Measurements from ENCODE around the gene FLNA.

GRCh38 chrX:154307202-154307601, 67.2 kb downstream of the FLNA start:
- TF ChIP-seq CTCF (conservative IDR thresholded peaks at IDR 0.05) (no peak), ZFX (IDR thresholded peaks at IDR 0.05) (no peak)
